Heart right ventricle (tissue), 16 donors: ENCODE measurements around the gene YY1. TPM values are rescaled to one million over a fixed set of nuclear protein-coding genes. Genes with fewer than 3 reads are reported as not detected.

ENCODE experiments used
- ATAC-seq, 8 donors: fragments of 200-7000 bp; cut with Tn5 transposase; one replicate each; pipeline ENCODE4 v1.9.1; 2020; ENCODE audit warnings: mild to moderate bottlenecking in 8 of 8, moderate library complexity in 8 of 8, moderate number of reproducible peaks in 1 of 8
- DNase-seq, 2 donors: peaks; one replicate each; pipeline ENCODE4 v3.0.0-alpha.2; 2020
- H3K27ac ChIP-seq, 10 donors: fragments of 200-600 bp; sonication (generic) in 2 of 10; one replicate each; pipeline versions ENCODE4 v1.5.0 to v1.8.0; 2020 to 2022; ENCODE audit warnings: mild to moderate bottlenecking in 3 of 10
- H3K27me3 ChIP-seq, 7 donors: fragments of 200-600 bp; one replicate each; pipeline ENCODE4 v1.8.0; 2021 to 2022; ENCODE audit warnings: mild to moderate bottlenecking in 2 of 7
- H3K36me3 ChIP-seq, 9 donors: fragments of 200-600 bp; sonication (generic) in 1 of 9; one replicate each; pipeline versions ENCODE4 v1.5.0 to v1.8.0; 2020 to 2022; ENCODE audit warnings: mild to moderate bottlenecking in 2 of 9
- H3K4me1 ChIP-seq, 9 donors: fragments of 200-600 bp; sonication (generic) in 1 of 9; one replicate each; pipeline versions ENCODE4 v1.5.0 to v1.8.0; 2020 to 2022; ENCODE audit warnings: mild to moderate bottlenecking in 4 of 9
- H3K4me3 ChIP-seq, 10 donors: fragments of 200-600 bp; sonication (generic) in 2 of 10; one replicate each; pipeline versions ENCODE4 v1.5.0 to v1.8.0; 2020 to 2022; ENCODE audit warnings: mild to moderate bottlenecking in 7 of 10, moderate library complexity in 2 of 10
- H3K9me3 ChIP-seq, 11 donors: fragments of 200-600 bp in 10 of 11; sonication (generic) in 2 of 11; one replicate each; pipeline versions ENCODE4 v1.5.0 to v1.8.0; 2013 to 2022; ENCODE audit warnings: mild to moderate bottlenecking in 2 of 11, control low read depth in 1 of 11, moderate library complexity in 1 of 11
- CTCF ChIP-seq, 9 donors: fragments of 200-600 bp; sonication (generic) in 2 of 9; IDR thresholded peaks; one replicate each; pipeline versions ENCODE4 v1.5.0 to v1.8.0; 2021 to 2022; ENCODE audit warnings: antibody characterized with exemption in 9 of 9, mild to moderate bottlenecking in 5 of 9, moderate library complexity in 1 of 9
- WGBS, 2 donors: extraction: QIAGEN DNeasy Blood & Tissue Kit; methylation state at CpG; one replicate each; pipeline ENCODE4 v1.1.7; 2013; ENCODE audit warnings: inconsistent platforms in 1 of 2; 5-methylcytosine and 5-hydroxymethylcytosine counted together
- intact Hi-C, 10 donors: fragments of 100-400 bp; cut with DNase I; formaldehyde crosslinking; loops; one replicate each; pipeline versions ENCODE4 v1.11.1 to v1.14.2; 2022
- polyA plus RNA-seq, 2 donors: library from polyadenylated mRNA; stranded (reverse); fragments of 200-250 nt; gene quantifications; one replicate each; pipeline ENCODE4 v1.2.3, GENCODE V29; 2013
- total RNA-seq, 10 donors: library from RNA; stranded (reverse); fragmentation: NEBNext Ultra II Directional in 3 of 10; extraction: Animal tissue kit (Norgen Biotek cat#: 25700) in 3 of 10; gene quantifications; one replicate each; pipeline versions ENCODE4 v1.2.1 to v1.2.4, GENCODE V29; 2021 to 2023
- donor health status: Arrhythmogenic right ventricular cardiomyopathy.
- donor health status: ischemic (EF 13 %, LVEDD 7.1; RV severe dilation, severe dysfunction).
- donor health status: healthy with polysubstance abuse.
- donor health status: DM: no; HTN: yes; CAD: no.
- donor health status: DM: no; HTN: no; CAD: no.
- donor health status: ischemic (EF 25% LVEDD 6.9; RV normal size, moderate dysfunction).
- donor health status: ischemic (EF 25% LVEDD 5.7; RV mildly dilated, moderate dysfunction).
- donor health status: healthy.
- donor health status: DM: yes; HTN: yes; CAD: no.
- donor health status: Ischemic cardiomyopathy.
- donor health status: ischemic (EF 35%, LVEDD 5.7; RV mildly dilated, moderate dysfunction).
- donor health status: nonischemic (EF 11% LVEDD 7.7; RV severe dilation, severe dysfunction).
- donor health status: DM: yes; HTN: yes; CAD: no.
- donor health status: PGD.
- donor health status: ischemic (EF 29% LVEDD 5.4; RV normal size, mild dysfunction).
- donor health status: nonischemic (EF 23%, LVEDD 6.1; RV moderate dilation, normal function).

Gene YY1
- total and polyA plus RNA-seq, 12 donors: 17.6 to 58.3 (median 47.9) TPM

DNA sequence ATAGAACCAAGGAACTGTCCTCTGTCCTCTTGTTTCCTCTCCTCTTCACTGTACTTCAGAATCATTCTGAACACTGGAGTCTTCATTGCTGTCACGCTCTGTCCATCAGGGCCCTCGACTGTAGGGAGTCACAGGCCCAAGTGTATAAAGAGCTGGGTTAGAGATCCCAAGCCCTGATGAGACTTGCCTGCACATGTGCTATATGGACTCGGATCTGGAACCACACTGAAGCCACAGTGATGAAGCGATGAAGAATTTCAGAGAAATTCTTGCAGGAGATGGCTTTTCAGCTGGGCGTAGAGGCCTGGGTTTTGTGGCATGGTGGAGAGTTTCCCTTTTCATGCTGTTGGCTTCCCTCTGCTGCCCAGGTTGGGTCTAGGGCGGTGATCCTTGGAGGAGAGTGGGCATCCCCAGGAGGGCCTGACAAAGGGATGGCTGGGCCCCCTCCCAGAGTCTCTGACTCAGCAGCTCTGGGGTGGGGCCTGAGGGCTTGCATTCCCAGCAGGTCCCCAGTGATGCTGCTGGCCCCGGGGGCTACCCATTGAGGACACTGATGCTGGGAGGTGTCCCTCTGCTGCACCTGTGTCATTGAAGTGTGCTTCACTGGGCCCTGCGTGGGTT, 39.6 kb upstream of the YY1 start:
- ATAC-seq (no peak), DNase-seq (no peak)
- Histone ChIP-seq H3K4me1 (no peaks in the 10 kb centered on the region), H3K9me3 (no peaks in the 10 kb centered on the region), H3K27me3 (no peaks in the 10 kb centered on the region), H3K36me3 (no peaks in the 10 kb centered on the region), H3K27ac (no peak overlapping the region), H3K4me3 (no peak overlapping the region)
- no peak for TF ChIP-seq CTCF (IDR thresholded peaks at IDR 0.05)
- intact Hi-C loops: loop anchor here in 1 of 10 donors (10.0 kb wide), 1 partner anchor 75 kb away; no protein-coding TSS in a partner anchor
- WGBS, 2 donors: 91 to 95% methylated on average over 8 of the region's 8 CpGs

DNA sequence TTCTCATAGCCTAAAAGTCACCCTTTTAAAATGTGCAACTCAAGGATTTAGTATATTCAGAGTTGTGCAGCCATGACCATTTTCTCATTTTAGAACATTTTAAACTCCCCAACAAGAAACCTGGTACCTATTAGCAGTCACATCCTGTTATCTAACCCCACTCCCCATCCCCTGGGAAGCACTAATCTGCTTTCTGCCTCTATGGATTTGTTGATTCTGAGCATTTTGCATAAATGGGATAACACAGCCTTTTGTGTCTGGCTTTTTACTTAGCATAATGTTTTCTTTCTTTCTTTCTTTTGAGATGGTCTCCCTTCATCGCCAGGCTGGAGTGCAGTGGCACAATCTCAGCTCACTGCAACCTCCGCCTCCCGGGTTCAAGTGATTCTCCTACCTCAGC, 38.6 kb upstream of the YY1 start:
- no peaks in the 10 kb centered on the region for H3K4me1 ChIP-seq
- 83 to 95% methylated on average over 3 of the region's 3 CpGs for WGBS, 2 donors
- no peak for ATAC-seq
- intact Hi-C loops: no loop called here
- H3K4me3 ChIP-seq: no peak overlapping the region
- H3K27me3 ChIP-seq: no peaks in the 10 kb centered on the region
- no peaks in the 10 kb centered on the region for H3K36me3 ChIP-seq
- TF ChIP-seq CTCF (IDR thresholded peaks at IDR 0.05): no peak
- H3K9me3 ChIP-seq: no peaks in the 10 kb centered on the region
- H3K27ac ChIP-seq: no peak overlapping the region
- DNase-seq: no peak

DNA sequence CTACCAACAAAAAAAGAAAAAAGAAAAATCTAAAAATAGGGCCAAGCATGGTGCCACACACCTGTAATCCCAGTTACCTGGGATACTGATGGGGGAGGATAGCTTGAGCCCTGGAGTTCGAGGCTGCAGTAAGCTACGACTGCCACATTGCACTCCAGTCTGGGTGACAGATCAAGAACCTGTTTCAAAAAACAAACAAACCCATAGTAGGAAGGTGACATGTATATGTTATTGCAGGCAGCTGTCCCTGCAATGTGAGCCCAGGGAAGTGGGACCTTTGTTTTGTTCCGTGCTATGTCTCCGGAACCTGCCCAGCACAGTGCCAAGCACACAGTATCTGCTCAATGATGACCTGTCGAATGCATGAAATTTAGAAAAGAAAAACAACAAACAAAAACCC, 37.2 kb upstream of the YY1 start:
- Histone ChIP-seq H3K27ac (no peak overlapping the region), H3K4me3 (no peak overlapping the region), H3K27me3 (no peaks in the 10 kb centered on the region), H3K36me3 (no peaks in the 10 kb centered on the region), H3K4me1 (no peaks in the 10 kb centered on the region), H3K9me3 (no peaks in the 10 kb centered on the region)
- no peak for TF ChIP-seq CTCF (IDR thresholded peaks at IDR 0.05)
- DNase-seq: no peak
- ATAC-seq: no peak
- intact Hi-C loops: no loop called here
- 94 to 95% methylated on average over 5 of the region's 5 CpGs for WGBS, 2 donors

DNA sequence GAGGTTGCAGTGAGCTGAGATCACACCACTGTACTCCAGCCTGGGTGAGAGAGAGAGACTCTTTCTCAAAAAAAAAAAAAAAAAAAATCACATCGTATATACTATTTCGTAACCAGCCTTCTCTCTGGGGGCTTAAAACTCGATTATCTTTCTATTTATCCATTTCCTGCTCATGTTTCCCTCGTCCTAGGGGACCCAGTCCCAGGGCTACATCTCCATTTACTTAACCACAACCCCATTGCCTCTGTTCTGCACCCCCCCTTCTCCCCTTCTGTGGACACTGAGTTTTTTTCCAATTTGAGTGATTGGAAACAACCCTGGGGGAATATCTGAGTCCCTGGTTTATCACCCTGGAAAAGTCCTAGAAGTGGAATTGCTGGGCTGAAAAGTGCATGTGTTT, 36.2 kb upstream of the YY1 start:
- Histone ChIP-seq H3K9me3 (no peaks in the 10 kb centered on the region), H3K4me1 (no peaks in the 10 kb centered on the region), H3K4me3 (no peak overlapping the region), H3K27ac (no peak overlapping the region), H3K36me3 (no peaks in the 10 kb centered on the region), H3K27me3 (no peaks in the 10 kb centered on the region)
- intact Hi-C loops: no loop called here
- DNase-seq: no peak
- whole genome bisulfite sequencing, 2 donors: 51 to 53% methylated on average over 4 of the region's 4 CpGs
- TF ChIP-seq CTCF (IDR thresholded peaks at IDR 0.05): no peak
- no peak for ATAC-seq
